ENCODE results near the gene C15orf62. TPM values are rescaled to one million over a fixed set of nuclear protein-coding genes. Genes with fewer than 3 reads are reported as not detected.

C15orf62 gene
- total RNA-seq, 1 donor from 2014 or later, result not detected

GRCh38 chr15:40807028-40807887 lies 37.5 kb downstream of the C15orf62 start, which contains the start of the genes DNAJC17 and ZFYVE19:
DNAJC17 (minus strand) TSS chr15:40807473; CDS start chr15:40807446, 27 bp downstream.
ZFYVE19 (plus strand) TSS chr15:40807089; CDS start chr15:40807590, 501 bp downstream.
- intact Hi-C loops (cut with micrococcal nuclease), result no loop called here
- peak; percentile 98 for ATAC-seq
- DNase-seq, result peak; percentile 97

- intact Hi-C loops (cut with micrococcal nuclease), result no loop called here
- no peak for ATAC-seq
- DNase-seq, result no peak
Observed at GRCh38 chr15:40807888-40808461, 38.2 kb downstream of the C15orf62 start.

DNA sequence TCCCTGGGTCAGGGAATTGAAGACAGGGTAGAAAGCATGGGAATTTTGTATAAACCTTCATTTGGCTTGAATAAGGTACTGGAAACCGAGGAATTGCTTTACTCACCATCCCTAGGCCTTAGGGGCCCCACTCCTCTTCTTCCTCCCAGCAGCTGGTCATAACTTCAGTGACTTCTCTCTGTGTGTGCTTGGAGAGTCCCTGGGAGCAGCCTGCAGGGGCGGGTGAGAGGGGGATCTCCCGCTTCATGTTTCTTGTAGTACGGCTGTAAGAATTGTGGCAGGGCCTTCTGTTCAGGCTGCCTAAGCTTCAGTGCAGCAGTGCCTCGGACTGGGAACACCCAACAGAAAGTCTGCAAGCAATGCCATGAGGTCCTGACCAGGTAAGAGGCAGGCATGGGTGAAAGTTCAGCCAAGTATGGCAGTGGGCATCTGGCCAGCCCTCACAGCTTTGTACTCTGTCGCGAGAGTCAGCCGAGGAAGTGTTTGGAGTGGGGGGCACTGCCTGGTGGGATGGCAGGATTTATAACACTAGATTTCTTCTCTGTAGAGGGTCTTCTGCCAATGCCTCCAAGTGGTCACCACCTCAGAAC lies 39.2 kb downstream of the C15orf62 start:
- no peak for DNase-seq
- intact Hi-C loops (cut with micrococcal nuclease), result no loop called here
- ATAC-seq, result no peak

GRCh38 chr15:40812721-40813425 lies 43.1 kb downstream of the C15orf62 start:
- intact Hi-C loops (cut with micrococcal nuclease), result no loop called here
- DNase-seq, result no peak
- no peak for ATAC-seq

DNA sequence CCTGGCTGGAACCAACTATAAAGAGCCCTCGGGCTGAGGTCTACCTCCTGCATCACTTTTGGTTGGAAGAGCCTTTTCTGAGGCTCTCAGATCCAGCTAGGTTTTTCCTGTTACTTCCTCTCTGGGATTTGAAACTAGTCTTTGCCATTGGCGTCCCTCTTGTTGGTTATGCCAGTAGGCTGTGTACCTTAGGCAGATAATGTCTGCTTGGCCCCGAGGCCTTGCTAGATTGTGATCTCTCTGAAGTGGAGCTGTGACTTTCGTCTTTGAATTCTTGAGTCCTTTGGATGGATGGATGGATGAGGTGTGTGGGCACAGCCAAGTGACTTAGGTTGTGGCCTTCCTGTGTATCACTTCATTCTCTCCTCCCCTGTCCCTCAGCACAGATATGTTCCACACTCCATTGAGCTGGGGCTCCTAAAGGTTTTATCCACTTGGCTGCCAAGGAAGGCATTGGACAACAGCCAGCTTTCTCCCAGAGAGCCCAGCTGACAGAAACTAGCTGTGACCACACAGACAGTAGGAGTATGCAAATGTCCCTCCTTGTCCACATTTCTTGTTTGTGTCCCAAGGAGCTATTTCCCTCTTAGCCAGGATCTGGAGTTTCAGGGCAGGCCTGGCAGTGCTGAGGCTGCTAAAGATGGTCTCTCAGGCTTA lies 45.4 kb downstream of the C15orf62 start:
- peak; percentile 85 for ATAC-seq
- intact Hi-C loops (cut with micrococcal nuclease), result no loop called here
- peak; percentile 43 for DNase-seq

DNA sequence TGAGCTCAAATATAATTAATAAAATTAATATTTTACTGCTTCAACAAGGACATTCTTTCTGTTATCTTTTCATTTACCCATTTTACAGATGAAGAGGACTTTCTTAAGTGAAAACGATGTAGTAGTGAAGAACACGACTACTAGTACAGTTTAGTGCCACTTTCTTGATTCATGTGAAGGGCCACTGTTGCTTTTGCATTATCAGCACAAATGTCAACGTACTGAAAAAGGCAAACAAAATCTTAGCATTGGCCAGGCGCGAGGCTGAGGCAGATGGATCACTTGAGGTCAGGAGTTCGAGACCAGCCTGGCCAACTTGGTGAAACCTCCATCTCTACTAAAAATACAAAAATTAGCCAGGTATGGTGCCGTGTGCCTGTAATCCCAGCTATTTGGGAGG lies 49.3 kb downstream of the C15orf62 start:
- no peak for DNase-seq
- ATAC-seq, result no peak
- intact Hi-C loops (cut with micrococcal nuclease), result no loop called here

- intact Hi-C loops (cut with micrococcal nuclease), result no loop called here
- DNase-seq (no peak), ATAC-seq (no peak)
Observed at GRCh38 chr15:40821195-40821594, 51.4 kb downstream of the C15orf62 start.

Other genes with a start within 250 kb of the C15orf62 start
- 17.5 TPM for gene CCDC32, start 204.9 kb upstream of the C15orf62 start, total RNA-seq
- 11.4 TPM for gene RPUSD2, start 200.7 kb upstream of the C15orf62 start, total RNA-seq
- gene KNL1, start 175.7 kb upstream of the C15orf62 start, total RNA-seq, result 0.89 TPM
- gene RAD51, start 74.8 kb upstream of the C15orf62 start, total RNA-seq, result 1.5 TPM
- 17.9 TPM for gene RMDN3, start 14.7 kb upstream of the C15orf62 start, total RNA-seq
- 5.6 TPM for gene GCHFR, start 5.9 kb upstream of the C15orf62 start, total RNA-seq
- gene ZFYVE19, start 37.1 kb downstream of the C15orf62 start, total RNA-seq, result 30.9 TPM
- 16.2 TPM for gene DNAJC17, start 37.5 kb downstream of the C15orf62 start, total RNA-seq
- gene PPP1R14D, start 58.7 kb downstream of the C15orf62 start, total RNA-seq, result not detected
- gene SPINT1, start 74.1 kb downstream of the C15orf62 start, total RNA-seq, result 1.0 TPM
- not detected for gene RHOV, start 104.3 kb downstream of the C15orf62 start, total RNA-seq
- gene VPS18, start 124.5 kb downstream of the C15orf62 start, total RNA-seq, result 22.7 TPM
- gene DLL4, start 159.4 kb downstream of the C15orf62 start, total RNA-seq, result 11.6 TPM
- gene CHAC1, start 183.5 kb downstream of the C15orf62 start, total RNA-seq, result 2.2 TPM